Natural killer cell (primary cell): ENCODE data around the gene SLC17A7. TPM values are rescaled to one million over a fixed set of nuclear protein-coding genes. Genes with fewer than 3 reads are reported as not detected.

Source experiments
- ATAC-seq, 3 donors: fragments of 150-1000 bp in 2 of 3; fragments of 200-7000 bp in 1 of 3; cut with Tn5 transposase; 1 replicate in 1 of 3; 2 replicates in 2 of 3; pipeline ENCODE4 v1.10.0; 2021; ENCODE audit warnings: mild to moderate bottlenecking in 2 of 3, moderate library complexity in 2 of 3
- DNase-seq, 2 donors: peaks; one replicate each; pipeline versions ENCODE4 v3.0.0 to v3.0.0-alpha.2; 2013 to 2021; ENCODE audit warnings: mixed read lengths in 1 of 2
- H3K27ac ChIP-seq: one replicate; pipeline ENCODE4 v1.5.1; 2013; ENCODE audit warnings: mild to moderate bottlenecking, low read length
- H3K27me3 ChIP-seq: one replicate; pipeline ENCODE4 v1.6.1; 2013; ENCODE audit warnings: low read length; ENCODE audit not compliant: control insufficient read depth, insufficient read depth
- H3K36me3 ChIP-seq: one replicate; pipeline ENCODE4 v1.6.1; 2013; ENCODE audit warnings: low read length; ENCODE audit not compliant: control insufficient read depth, insufficient read depth
- H3K4me1 ChIP-seq: one replicate; pipeline ENCODE4 v1.6.1; 2013; ENCODE audit warnings: low read length; ENCODE audit not compliant: control insufficient read depth, insufficient read depth
- H3K4me3 ChIP-seq: one replicate; pipeline ENCODE4 v1.5.1; 2013; ENCODE audit warnings: low read length
- H3K9me3 ChIP-seq: one replicate; pipeline ENCODE4 v1.6.1; 2013; ENCODE audit warnings: low read length; ENCODE audit not compliant: control insufficient read depth, insufficient read depth
- H3K27ac Mint-ChIP-seq, 2 donors: one replicate each; pipeline ENCODE4 v1.8.0; 2022; ENCODE audit warnings: mild to moderate bottlenecking in 2 of 2, mixed read lengths in 2 of 2, moderate library complexity in 1 of 2
- H3K27me3 Mint-ChIP-seq, 2 donors: one replicate each; pipeline ENCODE4 v1.8.0; 2022; ENCODE audit warnings: low read depth in 2 of 2, mixed read lengths in 2 of 2
- H3K36me3 Mint-ChIP-seq: one replicate; pipeline ENCODE4 v1.8.0; 2022; ENCODE audit warnings: mixed read lengths
- H3K4me1 Mint-ChIP-seq, 2 donors: one replicate each; pipeline ENCODE4 v1.8.0; 2022; ENCODE audit warnings: mixed read lengths in 2 of 2
- H3K4me3 Mint-ChIP-seq: one replicate; pipeline ENCODE4 v1.8.0; 2022; ENCODE audit warnings: mild to moderate bottlenecking, moderate library complexity, mixed read lengths
- H3K9me3 Mint-ChIP-seq, 2 donors: one replicate each; pipeline ENCODE4 v1.8.0; 2022; ENCODE audit warnings: mixed read lengths in 2 of 2
- WGBS: methylation state at CpG from one replicate; pipeline ENCODE4 v1.1.7; 2013; ENCODE audit warnings: missing lambda C conversion rate; ENCODE audit not compliant: insufficient coverage; 5-methylcytosine and 5-hydroxymethylcytosine counted together
- intact Hi-C: fragments of 100-400 bp; cut with micrococcal nuclease; formaldehyde crosslinking; loops from one replicate; pipeline ENCODE4 v1.14.2; 2022
- total RNA-seq, 4 donors: library from RNA; stranded (reverse); fragments of 120-200 nt in 1 of 4; gene quantifications; one replicate each; pipeline versions ENCODE4 v1.2.3 to v1.2.4, GENCODE V29; 2013 to 2022
- TF ChIP-seq, protein P1 (sequence below): fragments of 200-600 bp; IDR thresholded peaks from one replicate; pipeline ENCODE4 v1.8.0; 2022; ENCODE audit warnings: antibody characterized with exemption

Gene SLC17A7
- total RNA-seq, 3 donors from 2014 or later (not counting 1 experiment from before 2014, with no cell fraction given), result not detected

DNA sequence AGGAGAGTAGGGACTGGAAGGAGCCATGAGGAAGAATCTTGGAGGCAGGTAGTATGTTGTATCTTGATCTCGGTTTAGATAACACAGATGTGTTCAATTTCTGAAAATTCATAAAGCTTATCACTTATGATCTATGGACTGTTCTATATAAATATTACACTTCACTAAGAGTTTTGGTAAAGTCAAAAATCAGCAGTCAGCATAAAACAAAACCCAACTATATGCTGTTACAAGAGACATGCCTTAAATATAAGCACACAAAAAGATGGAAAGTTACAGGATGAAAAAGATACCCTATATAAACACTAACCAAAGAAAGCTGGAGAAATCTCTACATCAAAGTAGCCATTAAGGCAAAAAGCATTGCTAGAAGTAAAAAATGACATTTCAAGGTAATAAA lies 57.7 kb downstream of the SLC17A7 start:
- H3K27ac ChIP-seq, result no peak overlapping the region
- WGBS, result no CpG with 5 or more reads among the region's 1 CpG
- peaks cover 13% of the 10 kb centered on the region for H3K4me1 ChIP-seq
- H3K4me1 Mint-ChIP-seq, result peaks cover 1 to 11% of the 10 kb centered on the region in 2 donors
- no peaks in the 10 kb centered on the region for H3K9me3 ChIP-seq
- TF ChIP-seq, protein P1, sequence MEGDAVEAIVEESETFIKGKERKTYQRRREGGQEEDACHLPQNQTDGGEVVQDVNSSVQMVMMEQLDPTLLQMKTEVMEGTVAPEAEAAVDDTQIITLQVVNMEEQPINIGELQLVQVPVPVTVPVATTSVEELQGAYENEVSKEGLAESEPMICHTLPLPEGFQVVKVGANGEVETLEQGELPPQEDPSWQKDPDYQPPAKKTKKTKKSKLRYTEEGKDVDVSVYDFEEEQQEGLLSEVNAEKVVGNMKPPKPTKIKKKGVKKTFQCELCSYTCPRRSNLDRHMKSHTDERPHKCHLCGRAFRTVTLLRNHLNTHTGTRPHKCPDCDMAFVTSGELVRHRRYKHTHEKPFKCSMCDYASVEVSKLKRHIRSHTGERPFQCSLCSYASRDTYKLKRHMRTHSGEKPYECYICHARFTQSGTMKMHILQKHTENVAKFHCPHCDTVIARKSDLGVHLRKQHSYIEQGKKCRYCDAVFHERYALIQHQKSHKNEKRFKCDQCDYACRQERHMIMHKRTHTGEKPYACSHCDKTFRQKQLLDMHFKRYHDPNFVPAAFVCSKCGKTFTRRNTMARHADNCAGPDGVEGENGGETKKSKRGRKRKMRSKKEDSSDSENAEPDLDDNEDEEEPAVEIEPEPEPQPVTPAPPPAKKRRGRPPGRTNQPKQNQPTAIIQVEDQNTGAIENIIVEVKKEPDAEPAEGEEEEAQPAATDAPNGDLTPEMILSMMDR, result no peak
- H3K27me3 Mint-ChIP-seq, result peaks cover 0 to 3% of the 10 kb centered on the region in 2 donors
- H3K4me3 Mint-ChIP-seq, result no peak overlapping the region
- H3K27ac Mint-ChIP-seq, result no peak overlapping the region
- H3K9me3 Mint-ChIP-seq, result peaks cover 3 to 7% of the 10 kb centered on the region in 2 donors
- H3K4me3 ChIP-seq, result no peak overlapping the region
- no peak for DNase-seq
- no peaks in the 10 kb centered on the region for H3K27me3 ChIP-seq
- no peak for ATAC-seq
- intact Hi-C loops, result no loop called here
- no peaks in the 10 kb centered on the region for H3K36me3 ChIP-seq
- H3K36me3 Mint-ChIP-seq, result peaks cover 14% of the 10 kb centered on the region

DNA sequence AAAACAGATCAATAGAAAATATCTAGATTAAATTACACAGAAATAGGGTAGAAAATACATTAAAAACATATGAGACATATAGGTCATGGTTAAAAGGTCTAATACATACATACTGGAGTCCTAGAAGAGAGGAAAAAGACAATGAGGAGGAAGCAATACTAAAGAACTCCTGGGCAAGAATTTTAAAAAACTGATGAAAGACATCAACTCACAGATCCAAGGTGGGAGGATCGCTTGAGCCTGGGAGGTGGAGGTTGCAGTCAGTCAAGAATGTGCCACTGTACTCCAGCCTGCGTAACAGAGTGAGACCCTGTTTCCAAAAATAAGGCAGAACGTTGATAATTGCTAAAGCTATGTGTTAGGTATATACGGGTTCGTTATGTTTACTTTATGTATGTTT lies 58.7 kb downstream of the SLC17A7 start:
- Mint-ChIP-seq H3K9me3 (peaks cover 3 to 7% of the 10 kb centered on the region in 2 donors), H3K27me3 (peaks cover 0 to 3% of the 10 kb centered on the region in 2 donors), H3K4me3 (no peak overlapping the region), H3K4me1 (peaks cover 0 to 5% of the 10 kb centered on the region in 2 donors), H3K36me3 (peaks cover 14% of the 10 kb centered on the region), H3K27ac (no peak overlapping the region)
- H3K27ac ChIP-seq, result no peak overlapping the region
- DNase-seq (no peak), ATAC-seq (no peak)
- no peaks in the 10 kb centered on the region for H3K36me3 ChIP-seq
- 97% methylated on average over 3 of the region's 5 CpGs for WGBS
- TF ChIP-seq, protein P1, result no peak
- intact Hi-C loops, result no loop called here
- H3K9me3 ChIP-seq, result no peaks in the 10 kb centered on the region
- H3K27me3 ChIP-seq, result no peaks in the 10 kb centered on the region
- H3K4me3 ChIP-seq, result no peak overlapping the region
- H3K4me1 ChIP-seq, result peaks cover 3% of the 10 kb centered on the region

DNA sequence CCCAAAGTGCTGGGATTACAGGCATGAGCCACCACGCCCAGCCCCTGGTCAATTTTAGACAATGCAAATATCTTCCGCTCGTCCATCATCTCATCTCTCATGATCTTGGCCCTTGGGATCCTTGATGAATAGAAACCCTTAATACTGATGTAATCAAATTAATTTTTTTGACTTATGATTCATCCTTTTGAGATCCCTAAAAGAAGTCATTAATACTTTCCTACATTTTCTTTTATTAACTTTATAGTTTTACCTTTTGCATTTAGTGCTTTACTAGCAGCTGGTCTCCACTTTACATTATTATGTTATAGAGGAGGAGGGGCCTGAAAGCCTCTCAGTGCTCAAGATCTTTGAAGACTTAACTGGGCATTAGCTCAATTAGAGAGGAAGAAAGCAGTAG lies 60.9 kb downstream of the SLC17A7 start:
- H3K4me1 Mint-ChIP-seq, result no peaks in the 10 kb centered on the region
- no peak overlapping the region for H3K4me3 ChIP-seq
- H3K27me3 Mint-ChIP-seq, result peaks cover 5 to 15% of the 10 kb centered on the region in 2 donors
- no peaks in the 10 kb centered on the region for H3K4me1 ChIP-seq
- TF ChIP-seq, protein P1, result no peak
- WGBS, result 92% methylated on average over 3 of the region's 3 CpGs
- H3K9me3 Mint-ChIP-seq, result peaks cover 3 to 7% of the 10 kb centered on the region in 2 donors
- DNase-seq (no peak), ATAC-seq (no peak)
- H3K36me3 ChIP-seq, result no peaks in the 10 kb centered on the region
- intact Hi-C loops, result no loop called here
- no peak overlapping the region for H3K4me3 Mint-ChIP-seq
- H3K27me3 ChIP-seq, result no peaks in the 10 kb centered on the region
- H3K27ac ChIP-seq, result no peak overlapping the region
- H3K27ac Mint-ChIP-seq, result no peak overlapping the region
- no peaks in the 10 kb centered on the region for H3K9me3 ChIP-seq
- peaks cover 14% of the 10 kb centered on the region for H3K36me3 Mint-ChIP-seq

Other genes with a start within 250 kb of the SLC17A7 start
- gene SLC6A16, start 116.3 kb downstream of the SLC17A7 start, total RNA-seq, result 10 to 100 TPM in 2 of 3 donors, 1 to 10 TPM in 1; 7.2 to 11.5 (median 10.8) TPM
- 100 to 1,000 TPM; 322 to 392 (median 359) TPM for gene CD37, start 106.1 kb downstream of the SLC17A7 start, total RNA-seq
- gene TEAD2, start 79.1 kb downstream of the SLC17A7 start, total RNA-seq, result not detected
- not detected for gene DKKL1, start 77.7 kb downstream of the SLC17A7 start, total RNA-seq
- gene KASH5, start 53.3 kb downstream of the SLC17A7 start, total RNA-seq, result under 1 TPM in 2 of 3 donors, not detected in 1; 0.73 to 0.80 TPM
- gene PTH2, start 18.1 kb downstream of the SLC17A7 start, total RNA-seq, result not detected
- not detected for gene GFY, start 16.1 kb downstream of the SLC17A7 start, total RNA-seq
- 100 to 1,000 TPM; 112 to 149 (median 138) TPM for gene PIH1D1, start 10.3 kb upstream of the SLC17A7 start, total RNA-seq
- 10 to 100 TPM; 39.9 to 43.2 (median 41.4) TPM for gene ALDH16A1, start 11.7 kb upstream of the SLC17A7 start, total RNA-seq
- 10 to 100 TPM; 44.7 to 65.7 (median 64.8) TPM for gene FLT3LG, start 32.7 kb upstream of the SLC17A7 start, total RNA-seq
- 1,000 to 10,000 TPM; 1,881 to 2,284 (median 2,283) TPM for gene RPL13A, start 46.1 kb upstream of the SLC17A7 start, total RNA-seq
- gene RPS11, start 54.9 kb upstream of the SLC17A7 start, total RNA-seq, result 1,000 to 10,000 TPM; 1,427 to 1,714 (median 1,549) TPM
- 10 to 100 TPM; 13.5 to 39.2 (median 19.9) TPM for gene FCGRT, start 71.1 kb upstream of the SLC17A7 start, total RNA-seq
- gene RCN3, start 86.5 kb upstream of the SLC17A7 start, total RNA-seq, result 1 to 10 TPM; 2.4 to 4.7 (median 3.0) TPM
- 10 to 100 TPM; 46.7 to 63.6 (median 59.8) TPM for gene NOSIP, start 139.0 kb upstream of the SLC17A7 start, total RNA-seq
- gene PRRG2, start 139.8 kb upstream of the SLC17A7 start, total RNA-seq, result under 1 TPM in 2 of 3 donors, not detected in 1; 0.39 to 0.56 TPM
- 10 to 100 TPM; 51.1 to 62.1 (median 56.0) TPM for gene PRR12, start 149.7 kb upstream of the SLC17A7 start, total RNA-seq
- 1 to 10 TPM; 2.0 to 7.7 (median 5.9) TPM for gene RRAS, start 198.6 kb upstream of the SLC17A7 start, total RNA-seq
- 10 to 100 TPM; 38.9 to 46.2 (median 44.9) TPM for gene SCAF1, start 200.7 kb upstream of the SLC17A7 start, total RNA-seq
- 100 to 1,000 TPM; 176 to 184 (median 179) TPM for gene IRF3, start 224.3 kb upstream of the SLC17A7 start, total RNA-seq
- gene BCL2L12, start 224.4 kb upstream of the SLC17A7 start, total RNA-seq, result 10 to 100 TPM; 15.6 to 34.6 (median 22.3) TPM
- gene PRMT1, start 235.7 kb upstream of the SLC17A7 start, total RNA-seq, result 10 to 100 TPM; 77.0 to 92.5 (median 78.2) TPM
- 1 to 10 TPM; 2.3 to 2.9 (median 2.4) TPM for gene ADM5, start 248.1 kb upstream of the SLC17A7 start, total RNA-seq
- under 1 TPM; 0.34 to 0.78 (median 0.73) TPM for gene CPT1C, start 249.6 kb upstream of the SLC17A7 start, total RNA-seq